Cardiac fibroblast (primary cell): ENCODE data around the gene GRID2.

Experiments used
- DNase-seq, 2 donors: peaks; one replicate each; pipeline versions ENCODE4 v3.0.0 to v3.0.0-alpha.2; 2010; ENCODE audit warnings: low read depth in 2 of 2
- H3K4me3 ChIP-seq, 2 donors: replicated peaks in 1 of 2; 1 replicate in 1 of 2; 2 replicates in 1 of 2; pipeline ENCODE4 v1.5.1; 2011; ENCODE audit warnings: low read depth in 2 of 2, low read length in 2 of 2, mild to moderate bottlenecking in 2 of 2, moderate library complexity in 1 of 2
- TF ChIP-seq, protein P1 (sequence below): IDR thresholded peaks from one replicate; pipeline ENCODE4 v1.5.1; 2011; ENCODE audit warnings: low read depth, mild to moderate bottlenecking, low read length, inconsistent platforms

Gene GRID2

DNA sequence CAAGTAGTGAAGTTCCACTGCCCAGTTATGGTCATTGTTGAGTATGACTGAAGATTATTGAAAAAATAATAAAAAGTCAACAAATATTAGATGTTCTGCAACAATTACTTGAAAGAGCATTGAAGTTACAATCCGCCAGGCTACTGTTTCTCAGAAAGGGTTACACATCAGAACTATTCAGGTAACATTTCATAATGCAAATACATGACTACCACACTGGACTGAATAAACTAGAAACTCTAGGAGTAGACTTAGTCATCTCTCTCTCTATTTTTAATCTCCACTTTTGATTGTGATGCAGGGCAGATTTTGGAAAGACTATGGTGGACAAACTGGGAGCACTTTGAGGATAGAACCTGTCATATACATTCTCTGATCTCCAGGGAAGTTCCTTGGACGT is 776.5 kb downstream of the GRID2 start:
- DNase-seq, result no peak
- H3K4me3 ChIP-seq, result no peak overlapping the region
- TF ChIP-seq, protein P1, sequence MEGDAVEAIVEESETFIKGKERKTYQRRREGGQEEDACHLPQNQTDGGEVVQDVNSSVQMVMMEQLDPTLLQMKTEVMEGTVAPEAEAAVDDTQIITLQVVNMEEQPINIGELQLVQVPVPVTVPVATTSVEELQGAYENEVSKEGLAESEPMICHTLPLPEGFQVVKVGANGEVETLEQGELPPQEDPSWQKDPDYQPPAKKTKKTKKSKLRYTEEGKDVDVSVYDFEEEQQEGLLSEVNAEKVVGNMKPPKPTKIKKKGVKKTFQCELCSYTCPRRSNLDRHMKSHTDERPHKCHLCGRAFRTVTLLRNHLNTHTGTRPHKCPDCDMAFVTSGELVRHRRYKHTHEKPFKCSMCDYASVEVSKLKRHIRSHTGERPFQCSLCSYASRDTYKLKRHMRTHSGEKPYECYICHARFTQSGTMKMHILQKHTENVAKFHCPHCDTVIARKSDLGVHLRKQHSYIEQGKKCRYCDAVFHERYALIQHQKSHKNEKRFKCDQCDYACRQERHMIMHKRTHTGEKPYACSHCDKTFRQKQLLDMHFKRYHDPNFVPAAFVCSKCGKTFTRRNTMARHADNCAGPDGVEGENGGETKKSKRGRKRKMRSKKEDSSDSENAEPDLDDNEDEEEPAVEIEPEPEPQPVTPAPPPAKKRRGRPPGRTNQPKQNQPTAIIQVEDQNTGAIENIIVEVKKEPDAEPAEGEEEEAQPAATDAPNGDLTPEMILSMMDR, result no peak

DNA sequence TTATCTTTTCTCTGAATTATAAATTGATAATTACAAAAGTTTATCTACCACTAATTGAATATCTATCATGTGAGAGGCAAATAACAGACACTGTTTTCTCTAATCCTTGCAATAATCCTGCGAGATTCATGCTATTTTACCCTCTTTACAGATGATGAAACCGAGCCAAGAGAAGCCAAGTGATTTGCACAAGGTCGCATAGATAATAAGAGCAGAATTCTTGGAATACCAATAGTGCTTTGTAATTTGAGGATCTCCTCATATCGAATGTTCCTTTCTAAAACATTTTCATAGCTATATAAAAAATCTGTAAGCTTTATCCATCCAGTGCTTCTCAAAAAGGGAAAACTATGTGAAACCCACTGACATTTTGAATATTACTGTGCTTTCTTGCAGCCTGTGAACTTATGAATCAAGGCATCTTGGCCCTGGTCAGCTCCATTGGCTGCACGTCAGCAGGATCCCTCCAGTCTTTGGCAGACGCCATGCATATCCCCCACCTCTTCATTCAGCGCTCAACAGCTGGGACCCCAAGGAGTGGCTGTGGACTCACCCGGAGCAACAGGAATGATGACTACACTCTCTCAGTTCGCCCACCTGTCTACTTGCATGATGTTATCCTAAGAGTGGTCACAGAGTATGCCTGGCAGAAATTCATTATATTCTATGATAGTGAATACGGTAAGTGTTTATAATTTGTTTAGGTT is 781.0 kb downstream of the GRID2 start:
- TF ChIP-seq, protein P1, result no peak
- DNase-seq, result no peak
- H3K4me3 ChIP-seq, result no peak overlapping the region

DNA sequence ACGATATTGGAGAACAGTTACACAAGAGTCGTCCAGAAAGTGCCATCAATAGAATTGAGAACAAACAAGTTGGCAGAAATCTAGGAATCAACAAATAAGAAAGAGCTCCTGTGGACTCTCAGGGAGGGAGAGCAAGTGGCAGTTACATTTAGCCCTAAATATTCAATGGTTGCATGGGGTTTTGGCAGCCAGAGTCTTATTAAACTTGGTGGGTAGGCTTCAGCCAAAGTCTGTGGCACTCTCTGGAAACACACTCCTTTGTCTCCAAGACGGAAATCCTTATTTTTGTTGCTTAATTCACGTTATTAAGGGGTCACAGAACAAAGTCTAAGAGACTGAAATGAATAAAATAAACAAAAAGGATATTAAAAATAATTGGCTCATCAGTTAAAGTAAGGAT is 782.6 kb downstream of the GRID2 start:
- TF ChIP-seq, protein P1, result no peak
- DNase-seq, result no peak
- no peak overlapping the region for H3K4me3 ChIP-seq

DNA sequence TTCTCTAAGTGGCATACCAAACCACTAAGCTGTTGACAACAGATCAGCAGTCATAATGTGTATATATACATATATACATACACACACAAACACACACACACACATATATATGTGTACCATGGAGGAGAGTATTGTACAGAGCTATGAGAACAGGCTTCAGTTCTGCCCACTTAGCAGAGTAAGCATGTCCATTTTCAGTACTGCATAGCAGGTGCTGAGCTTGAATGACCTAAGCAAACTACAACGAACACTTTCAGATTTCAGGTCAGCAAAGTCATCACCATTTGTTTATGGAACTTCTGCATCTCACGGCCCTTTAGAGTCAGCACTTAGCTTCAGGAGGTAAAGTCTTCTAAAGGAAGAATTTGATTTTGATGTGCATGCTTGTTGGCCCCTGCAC is 789.0 kb downstream of the GRID2 start:
- TF ChIP-seq, protein P1, result no peak
- no peak overlapping the region for H3K4me3 ChIP-seq
- no peak for DNase-seq

DNA sequence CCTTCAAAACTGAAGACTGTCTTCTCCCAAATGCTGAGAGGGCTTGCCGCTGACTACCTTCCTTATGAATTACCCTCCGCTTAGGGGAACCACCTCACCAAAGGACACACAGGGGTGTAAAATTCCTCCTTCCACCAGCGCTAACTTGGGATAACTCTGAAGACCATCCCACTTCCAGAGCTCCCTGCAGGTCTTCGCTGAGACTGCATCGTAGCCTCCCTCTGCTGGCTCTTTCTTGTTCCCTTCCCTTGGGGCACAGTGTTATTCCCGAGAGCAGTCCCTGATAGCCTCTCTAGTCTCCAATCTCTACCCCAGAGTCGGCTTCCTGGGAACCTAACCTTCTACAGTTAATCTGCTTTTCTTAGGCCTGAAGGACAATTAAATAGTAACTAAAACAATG is 799.3 kb downstream of the GRID2 start:
- no peak for DNase-seq
- H3K4me3 ChIP-seq, result no peak overlapping the region
- TF ChIP-seq, protein P1, result no peak

DNA sequence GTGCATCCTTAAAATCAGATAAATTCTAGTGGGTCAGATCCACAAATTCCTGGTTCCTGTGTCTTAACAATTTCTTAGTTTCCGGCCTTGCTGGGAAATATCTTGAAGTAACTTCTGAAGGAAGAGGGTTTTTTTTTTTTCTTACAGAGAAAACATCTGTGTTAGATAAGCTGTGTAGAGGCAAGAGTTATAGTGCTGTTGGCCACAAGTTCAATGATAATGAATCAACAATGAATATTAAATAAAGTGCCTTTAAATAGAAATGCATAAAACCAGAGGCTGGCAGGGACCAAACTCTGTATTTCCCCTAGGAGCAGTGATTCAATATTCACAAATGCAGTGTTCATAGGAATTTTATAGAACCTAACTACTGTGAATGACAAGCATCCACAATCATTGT is 812.9 kb downstream of the GRID2 start:
- TF ChIP-seq, protein P1, result no peak
- DNase-seq, result no peak
- H3K4me3 ChIP-seq, result no peak overlapping the region

DNA sequence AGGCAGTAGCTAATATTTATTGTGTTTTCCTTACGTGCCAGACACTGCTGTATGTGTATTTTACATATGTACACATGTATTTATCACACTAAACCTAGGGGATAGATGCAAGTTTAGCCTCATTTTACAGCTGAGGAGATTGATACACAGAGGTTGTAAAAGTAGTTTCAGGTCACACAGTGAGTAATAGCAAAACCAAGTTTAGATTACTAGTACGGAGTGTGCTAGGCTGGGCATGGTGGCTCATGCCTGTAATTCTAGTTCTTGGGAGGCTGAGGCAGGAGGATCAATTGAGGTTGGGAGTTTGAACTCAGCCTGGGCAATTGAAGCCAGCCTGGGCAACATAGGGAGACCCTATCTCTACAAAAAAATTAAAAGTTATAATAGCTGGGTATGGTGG is 823.7 kb downstream of the GRID2 start:
- DNase-seq, result no peak
- TF ChIP-seq, protein P1, result no peak
- H3K4me3 ChIP-seq, result no peak overlapping the region
